Adrenal gland (tissue), 5 donors: ENCODE results near the gene MLYCD.

ENCODE experiments used
- POLR2A ChIP-seq, 2 donors: fragments of 450-650 bp; IDR thresholded peaks; one replicate each; pipeline ENCODE4 v1.6.1; 2017; ENCODE audit warnings: antibody characterized with exemption in 2 of 2, mild to moderate bottlenecking in 2 of 2, moderate library complexity in 1 of 2
- TF ChIP-seq, protein P1 (sequence below), 6 experiments: fragments of 450-650 bp in 4 of 6; fragments of 200-600 bp in 2 of 6; sonication (generic) in 1 of 6; IDR thresholded peaks; 1 replicate in 5 of 6; 2 replicates in 1 of 6; pipeline versions ENCODE4 v1.5.1 to v1.8.0; 2016 to 2021; ENCODE audit warnings: antibody characterized with exemption in 6 of 6, mild to moderate bottlenecking in 2 of 6, moderate library complexity in 1 of 6
- donor health status: DM: no; HTN: no; CAD: no.

DNA sequence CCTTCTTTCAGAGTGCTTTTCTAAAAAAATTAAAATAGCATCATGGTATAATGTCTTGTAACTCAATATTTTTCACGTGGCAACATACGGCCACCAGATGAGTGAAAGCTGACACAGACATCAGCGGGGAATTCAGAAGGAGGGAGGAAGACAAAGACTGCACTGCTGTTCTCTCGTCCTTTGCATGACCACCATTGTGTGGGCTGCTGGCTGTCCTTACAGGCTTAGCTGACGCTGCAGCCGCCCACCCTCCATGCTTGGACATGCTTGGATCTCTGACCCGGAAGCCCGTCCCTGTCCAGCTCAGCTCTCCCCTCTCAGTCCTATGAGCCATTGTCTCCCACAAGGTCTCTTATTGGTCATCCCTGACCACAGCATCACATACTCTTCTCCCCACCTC lies 11.4 kb upstream of the MLYCD start:
- TF ChIP-seq, protein P1, sequence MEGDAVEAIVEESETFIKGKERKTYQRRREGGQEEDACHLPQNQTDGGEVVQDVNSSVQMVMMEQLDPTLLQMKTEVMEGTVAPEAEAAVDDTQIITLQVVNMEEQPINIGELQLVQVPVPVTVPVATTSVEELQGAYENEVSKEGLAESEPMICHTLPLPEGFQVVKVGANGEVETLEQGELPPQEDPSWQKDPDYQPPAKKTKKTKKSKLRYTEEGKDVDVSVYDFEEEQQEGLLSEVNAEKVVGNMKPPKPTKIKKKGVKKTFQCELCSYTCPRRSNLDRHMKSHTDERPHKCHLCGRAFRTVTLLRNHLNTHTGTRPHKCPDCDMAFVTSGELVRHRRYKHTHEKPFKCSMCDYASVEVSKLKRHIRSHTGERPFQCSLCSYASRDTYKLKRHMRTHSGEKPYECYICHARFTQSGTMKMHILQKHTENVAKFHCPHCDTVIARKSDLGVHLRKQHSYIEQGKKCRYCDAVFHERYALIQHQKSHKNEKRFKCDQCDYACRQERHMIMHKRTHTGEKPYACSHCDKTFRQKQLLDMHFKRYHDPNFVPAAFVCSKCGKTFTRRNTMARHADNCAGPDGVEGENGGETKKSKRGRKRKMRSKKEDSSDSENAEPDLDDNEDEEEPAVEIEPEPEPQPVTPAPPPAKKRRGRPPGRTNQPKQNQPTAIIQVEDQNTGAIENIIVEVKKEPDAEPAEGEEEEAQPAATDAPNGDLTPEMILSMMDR (IDR thresholded peaks at IDR 0.05): no peak
- TF ChIP-seq POLR2A (IDR thresholded peaks at IDR 0.05): no peak
